Karpas-422 (cell line): ENCODE measurements around the gene FN3KRP. TPM values are rescaled to one million over a fixed set of nuclear protein-coding genes. Genes with fewer than 3 reads are reported as not detected.
A peak's percentile ranks its signal among the peaks of the same experiment; 100 is the strongest.

Source experiments
- DNase-seq: peaks from one replicate; pipeline ENCODE4 v3.0.0-alpha.2; 2015
- H2AFZ ChIP-seq: fragments of 200-600 bp; sonication (generic); 2 replicates; pipeline ENCODE4 v1.6.1; 2014; ENCODE audit warnings: antibody characterized with exemption, low read length, mixed read lengths
- H3K27ac ChIP-seq: fragments of 200-600 bp; sonication (generic); 2 replicates; pipeline ENCODE4 v1.5.1; 2014; ENCODE audit warnings: mild to moderate bottlenecking, low read length, moderate library complexity
- H3K27me3 ChIP-seq: fragments of 200-600 bp; sonication (generic); 2 replicates; pipeline ENCODE4 v1.6.1; 2014; ENCODE audit warnings: low read length, mixed read lengths
- H3K36me3 ChIP-seq: fragments of 200-600 bp; sonication (generic); 2 replicates; pipeline ENCODE4 v1.6.1; 2014; ENCODE audit warnings: low read length, mixed read lengths; ENCODE audit not compliant: insufficient read depth
- H3K4me1 ChIP-seq: fragments of 200-600 bp; sonication (generic); 2 replicates; pipeline ENCODE4 v1.6.1; 2014; ENCODE audit warnings: mild to moderate bottlenecking, low read length, mixed read lengths
- H3K4me2 ChIP-seq: fragments of 200-600 bp; sonication (generic); 2 replicates; pipeline ENCODE4 v1.6.1; 2014; ENCODE audit warnings: low read length, low read depth, mild to moderate bottlenecking; ENCODE audit not compliant: poor library complexity, severe bottlenecking
- H3K4me3 ChIP-seq: fragments of 200-600 bp; sonication (generic); 2 replicates; pipeline ENCODE4 v1.5.1; 2014; ENCODE audit warnings: mild to moderate bottlenecking, antibody characterized with exemption, low read length, mixed read lengths
- H3K79me2 ChIP-seq: fragments of 200-600 bp; sonication (generic); 2 replicates; pipeline ENCODE4 v1.6.1; 2014; ENCODE audit warnings: mild to moderate bottlenecking, low read length, mixed read lengths
- H3K9ac ChIP-seq: fragments of 200-600 bp; sonication (generic); 2 replicates; pipeline ENCODE4 v1.6.0; 2014; ENCODE audit warnings: low read length
- H3K9me2 ChIP-seq: fragments of 200-600 bp; sonication (generic), shearing (Covaris generic); replicated peaks from 2 replicates; pipeline ENCODE4 v1.6.0; 2014; ENCODE audit warnings: mild to moderate bottlenecking, low read length, moderate library complexity; ENCODE audit not compliant: insufficient read depth
- H3K9me3 ChIP-seq: fragments of 300-700, 200-600 bp; sonication (generic); 2 replicates; pipeline ENCODE4 v1.6.1; 2014; ENCODE audit warnings: low read length, mixed read lengths
- H4K20me1 ChIP-seq: fragments of 200-600 bp; sonication (generic); 2 replicates; pipeline ENCODE4 v1.6.1; 2014; ENCODE audit warnings: mild to moderate bottlenecking, antibody characterized with exemption, low read length, low read depth; ENCODE audit not compliant: insufficient read depth
- total RNA-seq: library from RNA; depleted of rRNA; stranded (reverse); fragments of >200 nt; shearing (Covaris generic); gene quantifications from 2 replicates; pipeline ENCODE4 v1.2.3, GENCODE V29; 2014; ENCODE audit warnings: low replicate concordance

The FN3KRP gene
- total RNA-seq, 1 experiment from 2014 or later: 6.2 TPM

- DNase-seq: no peak
- Histone ChIP-seq H3K9ac (no peak overlapping the region), H3K9me2 (no peaks in the 10 kb centered on the region), H2AFZ (no peak overlapping the region), H3K4me3 (no peak overlapping the region), H3K27me3 (no peaks in the 10 kb centered on the region), H3K27ac (no peak overlapping the region), H3K36me3 (no peaks in the 10 kb centered on the region; the same call in 1 of the 2 replicates), H4K20me1 (no peaks in the 10 kb centered on the region), H3K79me2 (no peaks in the 10 kb centered on the region), H3K9me3 (peaks cover 3% of the 10 kb centered on the region; the same call in 1 of the 2 replicates), H3K4me1 (no peaks in the 10 kb centered on the region), H3K4me2 (no peak overlapping the region)
Observed at GRCh38 chr17:82693168-82693867, 23.2 kb upstream of the FN3KRP start.

- Histone ChIP-seq H3K79me2 (no peaks in the 10 kb centered on the region), H2AFZ (no peak overlapping the region), H3K27ac (no peak overlapping the region), H3K4me1 (no peaks in the 10 kb centered on the region), H3K9ac (no peak overlapping the region), H3K9me2 (no peaks in the 10 kb centered on the region), H3K9me3 (peaks cover 3% of the 10 kb centered on the region; the same call in 1 of the 2 replicates), H4K20me1 (no peaks in the 10 kb centered on the region), H3K4me3 (no peak overlapping the region), H3K4me2 (no peak overlapping the region), H3K36me3 (no peaks in the 10 kb centered on the region; the same call in 1 of the 2 replicates), H3K27me3 (no peaks in the 10 kb centered on the region)
- DNase-seq: no peak
Observed at GRCh38 chr17:82694647-82695046, 21.9 kb upstream of the FN3KRP start.

GRCh38 chr17:82696259-82696658, 20.2 kb upstream of the FN3KRP start:
- Histone ChIP-seq H3K27ac (no peak overlapping the region), H3K9me3 (peaks cover 3% of the 10 kb centered on the region; the same call in 1 of the 2 replicates), H3K27me3 (no peaks in the 10 kb centered on the region), H3K9ac (no peak overlapping the region), H3K9me2 (no peaks in the 10 kb centered on the region), H3K79me2 (no peaks in the 10 kb centered on the region), H3K4me3 (no peak overlapping the region), H4K20me1 (no peaks in the 10 kb centered on the region), H2AFZ (no peak overlapping the region), H3K4me2 (no peak overlapping the region), H3K4me1 (no peaks in the 10 kb centered on the region), H3K36me3 (no peaks in the 10 kb centered on the region; the same call in 1 of the 2 replicates)
- DNase-seq: no peak

- Histone ChIP-seq H3K9me3 (peaks cover 3% of the 10 kb centered on the region; the same call in 1 of the 2 replicates), H3K27me3 (no peaks in the 10 kb centered on the region), H2AFZ (no peak overlapping the region), H3K79me2 (no peaks in the 10 kb centered on the region), H3K9ac (no peak overlapping the region), H3K4me2 (no peak overlapping the region), H3K27ac (no peak overlapping the region), H3K4me3 (no peak overlapping the region), H4K20me1 (no peaks in the 10 kb centered on the region), H3K4me1 (no peaks in the 10 kb centered on the region), H3K36me3 (no peaks in the 10 kb centered on the region; the same call in 1 of the 2 replicates), H3K9me2 (no peaks in the 10 kb centered on the region)
- no peak for DNase-seq
Observed at GRCh38 chr17:82696916-82697807, 19.3 kb upstream of the FN3KRP start.

- Histone ChIP-seq H3K4me1 (peaks cover under 1% of the 10 kb centered on the region), H4K20me1 (no peaks in the 10 kb centered on the region), H3K27ac (no peak overlapping the region), H3K9me3 (peaks cover 3% of the 10 kb centered on the region; the same call in 1 of the 2 replicates), H3K4me2 (no peak overlapping the region), H3K9ac (no peak overlapping the region), H3K9me2 (no peaks in the 10 kb centered on the region), H3K27me3 (no peaks in the 10 kb centered on the region), H3K36me3 (no peaks in the 10 kb centered on the region; the same call in 1 of the 2 replicates), H3K4me3 (no peak overlapping the region), H2AFZ (no peak overlapping the region), H3K79me2 (no peaks in the 10 kb centered on the region)
- no peak for DNase-seq
Observed at GRCh38 chr17:82697808-82698064, 18.8 kb upstream of the FN3KRP start.

GRCh38 chr17:82698065-82698973, 18.2 kb upstream of the FN3KRP start, which contains the start of gene RAB40B:
Gene RAB40B, minus strand, starts transcription at chr17:82698698. Its CDS starts 102 bp downstream, at chr17:82698596.
- Histone ChIP-seq H4K20me1 (no peaks in the 10 kb centered on the region), H3K9me2 (no peaks in the 10 kb centered on the region), H3K9ac (peak within 1 kb of the TSS; percentile 61), H3K9me3 (peaks cover 3% of the 10 kb centered on the region; the same call in 1 of the 2 replicates), H3K4me3 (peak within 1 kb of the TSS; percentile 51; the same call in 1 of the 2 replicates), H3K27me3 (no peaks in the 10 kb centered on the region), H3K27ac (no peak within 1 kb of the TSS), H3K36me3 (no peaks in the 10 kb centered on the region; the same call in 1 of the 2 replicates), H3K4me2 (peak within 1 kb of the TSS; percentile 35), H3K4me1 (peaks cover 5% of the 10 kb centered on the region), H2AFZ (no peak within 1 kb of the TSS), H3K79me2 (no peaks in the 10 kb centered on the region)
- peak; percentile 98 for DNase-seq

GRCh38 chr17:82698974-82699442, 17.5 kb upstream of the FN3KRP start:
- Histone ChIP-seq H3K4me1 (peaks cover 5% of the 10 kb centered on the region), H3K9me3 (peaks cover 3% of the 10 kb centered on the region; the same call in 1 of the 2 replicates), H3K4me2 (peak overlapping the region; percentile 35), H2AFZ (no peak overlapping the region), H3K9ac (no peak overlapping the region), H4K20me1 (no peaks in the 10 kb centered on the region), H3K27me3 (no peaks in the 10 kb centered on the region), H3K9me2 (no peaks in the 10 kb centered on the region), H3K27ac (no peak overlapping the region), H3K79me2 (no peaks in the 10 kb centered on the region), H3K4me3 (no peak overlapping the region), H3K36me3 (no peaks in the 10 kb centered on the region; the same call in 1 of the 2 replicates)
- no peak for DNase-seq
